Activated gamma-delta T cell treated with Interleukin-2 at 50 U/mL for 16 hours (primary cell): Measurements from ENCODE around the gene TLX1.

Source experiments
- DNase-seq: peaks from one replicate; pipeline ENCODE4 v3.0.0-alpha.2; 2020

Gene TLX1

GRCh38 chr10:101112799-101113594 is 18.1 kb upstream of the TLX1 start:
- no peak for DNase-seq

DNA sequence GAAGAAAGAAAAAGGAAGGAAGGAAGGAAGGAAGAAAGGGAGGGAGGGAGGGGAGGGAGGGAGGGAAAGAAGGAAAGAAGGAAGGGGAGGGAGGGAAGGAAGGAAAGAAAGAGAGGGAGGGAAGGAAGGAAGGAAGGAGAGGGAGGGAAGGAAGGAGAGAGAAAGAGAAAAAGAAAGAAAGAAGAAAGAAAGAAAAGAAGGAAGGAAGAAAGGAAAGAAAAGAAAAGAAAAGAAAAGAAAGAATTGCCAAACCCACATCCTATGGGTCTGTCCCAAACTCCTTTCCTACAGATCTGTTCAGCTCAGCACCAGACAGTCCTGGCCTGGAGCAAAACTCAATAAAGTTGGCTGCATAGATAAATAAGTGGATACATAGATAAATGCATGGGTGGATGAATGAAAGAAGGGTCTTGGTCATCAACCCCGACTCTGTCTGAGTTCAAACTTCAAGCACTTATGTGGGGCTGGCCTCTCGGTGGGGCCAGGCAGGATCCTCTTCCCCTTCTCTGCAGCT is 17.2 kb upstream of the TLX1 start:
- DNase-seq: no peak

GRCh38 chr10:101114646-101115045 is 16.5 kb upstream of the TLX1 start:
- no peak for DNase-seq

DNA sequence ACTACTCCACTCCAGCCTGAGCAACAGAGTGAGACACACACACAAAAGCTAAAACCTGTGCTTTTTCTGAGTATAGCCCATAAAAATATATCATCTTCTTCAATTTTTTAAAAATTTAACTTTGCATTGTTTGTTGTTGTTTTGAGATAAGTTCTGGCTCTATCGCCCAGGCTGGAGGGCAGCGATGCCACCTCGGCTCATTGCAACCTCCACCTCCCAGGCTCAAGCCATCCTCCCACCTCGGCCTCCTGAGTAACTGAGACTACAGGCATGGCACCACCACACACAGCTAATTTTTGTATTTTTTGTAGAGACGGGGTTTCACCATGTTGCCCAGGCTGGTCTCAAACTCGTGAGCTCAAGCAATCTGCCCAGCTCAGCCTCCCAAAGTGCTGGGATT is 14.3 kb upstream of the TLX1 start:
- no peak for DNase-seq

DNA sequence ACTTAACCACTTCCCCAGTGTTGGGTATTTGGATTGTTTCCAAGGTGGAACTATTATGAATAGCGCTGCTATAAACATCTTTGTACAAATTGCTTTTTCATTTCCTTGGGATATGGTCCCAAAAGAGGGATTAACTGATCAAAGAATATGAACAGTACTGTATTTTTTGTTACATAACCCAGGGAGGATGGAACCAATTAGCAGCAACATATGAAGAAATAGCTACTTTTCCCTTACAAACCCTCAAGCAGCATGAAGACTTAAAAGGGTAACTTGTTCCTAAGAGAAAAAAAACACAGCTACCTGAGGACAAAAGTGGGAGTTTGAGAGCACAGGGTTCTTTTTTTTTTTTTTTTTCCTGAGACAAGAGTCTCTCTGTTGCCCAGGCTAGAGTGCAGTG is 13.1 kb upstream of the TLX1 start:
- DNase-seq: no peak

GRCh38 chr10:101120520-101120883 is 10.6 kb upstream of the TLX1 start:
- DNase-seq: no peak

DNA sequence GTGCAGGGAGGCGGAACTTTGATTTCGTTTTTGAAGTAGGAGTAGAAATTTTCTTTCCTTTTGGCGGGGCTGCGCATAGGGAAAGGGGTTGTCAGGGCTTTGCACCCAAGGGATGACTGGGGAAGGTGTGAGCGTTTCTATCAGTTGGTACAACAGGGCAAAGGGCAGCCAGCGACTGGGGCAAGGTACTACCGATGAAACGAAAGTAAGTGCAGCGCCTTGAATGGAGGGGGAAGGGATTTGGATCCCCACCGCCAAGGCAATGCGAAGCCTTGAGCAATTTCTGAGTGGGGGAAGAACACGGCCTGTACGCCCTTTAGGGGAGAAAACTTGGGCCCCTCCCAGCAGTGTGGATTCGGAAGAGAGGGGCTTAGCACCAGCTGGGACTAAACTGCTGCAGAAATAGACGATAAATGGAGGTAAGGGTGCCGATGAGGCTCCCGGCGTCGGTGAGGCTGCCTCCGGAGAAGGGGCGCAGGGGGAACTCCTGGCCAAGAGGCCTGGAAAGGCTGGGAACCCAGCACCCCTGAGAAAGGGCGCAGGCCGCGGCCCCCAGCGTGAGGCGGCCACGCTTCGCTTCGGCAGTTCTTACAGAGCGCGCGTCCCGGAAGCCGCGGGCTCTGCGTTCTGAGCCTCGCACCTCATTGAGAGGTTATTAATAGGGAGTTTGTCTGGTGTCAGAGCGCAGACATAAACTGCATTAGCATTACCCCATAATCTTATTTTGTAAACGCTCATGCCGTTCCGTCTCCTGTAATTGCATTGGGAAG is 10.0 kb upstream of the TLX1 start:
- peak; percentile 33 for DNase-seq

GRCh38 chr10:101121654-101122031 is 9.5 kb upstream of the TLX1 start:
- DNase-seq: no peak

DNA sequence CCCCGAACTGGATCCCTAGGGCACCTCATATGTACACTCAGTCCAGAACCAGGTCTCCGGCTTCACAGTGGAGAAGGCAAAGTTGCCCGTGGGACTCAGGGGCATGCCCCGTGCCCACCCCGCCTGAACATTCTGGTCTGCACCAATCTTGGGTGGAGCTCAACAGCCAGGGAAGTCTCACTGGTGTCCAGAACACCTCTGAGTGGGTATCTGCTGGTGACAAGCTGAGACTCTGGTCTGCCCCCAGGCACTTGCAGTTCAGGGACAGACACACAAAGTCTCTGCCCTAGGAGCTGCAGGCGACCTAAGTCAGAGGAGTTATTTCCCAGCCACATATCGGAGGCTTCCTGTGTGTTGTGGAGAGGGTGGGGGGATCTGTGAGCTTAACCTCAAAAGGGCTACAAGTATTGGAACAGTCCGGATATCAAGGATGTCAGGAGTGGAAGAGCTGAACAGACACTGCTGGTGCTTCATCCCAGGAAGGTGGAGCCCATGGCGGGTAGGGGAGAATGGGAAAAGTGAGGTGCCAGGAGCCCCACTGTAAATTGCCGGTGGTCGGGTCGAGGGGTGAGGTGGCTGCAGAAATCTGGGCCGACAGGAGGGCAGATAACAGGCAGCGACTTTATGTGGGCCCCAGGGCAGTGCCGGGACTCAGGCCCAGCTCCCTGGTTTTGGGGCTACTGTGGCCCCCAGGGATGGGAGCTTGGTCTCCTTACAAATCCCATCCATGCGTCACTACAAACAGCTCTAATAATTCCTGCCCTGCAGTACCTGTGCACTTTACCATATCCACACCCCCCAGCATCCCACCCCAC is 8.6 kb upstream of the TLX1 start:
- no peak for DNase-seq

DNA sequence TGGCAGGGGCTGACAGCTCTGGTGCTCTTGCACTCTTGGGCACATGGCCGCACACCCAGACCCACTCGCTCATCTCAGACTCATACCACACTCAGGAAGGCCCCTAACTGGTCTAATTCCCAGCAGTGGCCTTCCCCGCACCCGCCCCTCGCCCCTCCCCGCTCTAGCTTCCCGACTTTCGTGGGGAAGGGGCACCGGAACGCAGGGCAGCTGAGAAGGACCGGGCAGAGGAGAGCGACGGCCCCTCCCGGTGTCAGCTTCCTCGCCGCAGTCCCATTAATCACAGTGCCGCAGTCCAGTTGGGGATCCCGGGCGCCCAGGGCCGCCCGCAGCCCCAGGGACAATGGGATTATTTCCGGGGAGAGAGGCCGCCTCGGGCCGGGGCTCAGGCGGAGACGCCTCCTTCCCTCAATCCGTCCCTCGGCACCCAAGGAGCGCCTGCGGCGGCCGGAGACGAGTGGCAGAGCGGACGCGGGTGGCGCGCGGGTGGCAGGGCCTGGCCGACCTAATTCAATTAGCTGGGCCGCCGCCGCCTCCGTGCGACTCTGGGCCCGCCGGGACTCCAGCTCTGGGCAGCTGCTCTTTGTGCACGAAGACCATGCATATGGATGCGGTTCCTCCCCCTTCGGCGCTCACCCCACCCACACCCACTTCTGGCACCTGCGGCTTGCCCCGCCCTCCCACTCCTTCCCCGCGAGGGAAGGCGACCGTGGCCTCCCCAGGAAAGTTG is 7.8 kb upstream of the TLX1 start:
- no peak for DNase-seq

- DNase-seq: no peak
Measured at GRCh38 chr10:101123815-101124617, 7.1 kb upstream of the TLX1 start.

GRCh38 chr10:101124933-101125332 is 6.2 kb upstream of the TLX1 start:
- no peak for DNase-seq

DNA sequence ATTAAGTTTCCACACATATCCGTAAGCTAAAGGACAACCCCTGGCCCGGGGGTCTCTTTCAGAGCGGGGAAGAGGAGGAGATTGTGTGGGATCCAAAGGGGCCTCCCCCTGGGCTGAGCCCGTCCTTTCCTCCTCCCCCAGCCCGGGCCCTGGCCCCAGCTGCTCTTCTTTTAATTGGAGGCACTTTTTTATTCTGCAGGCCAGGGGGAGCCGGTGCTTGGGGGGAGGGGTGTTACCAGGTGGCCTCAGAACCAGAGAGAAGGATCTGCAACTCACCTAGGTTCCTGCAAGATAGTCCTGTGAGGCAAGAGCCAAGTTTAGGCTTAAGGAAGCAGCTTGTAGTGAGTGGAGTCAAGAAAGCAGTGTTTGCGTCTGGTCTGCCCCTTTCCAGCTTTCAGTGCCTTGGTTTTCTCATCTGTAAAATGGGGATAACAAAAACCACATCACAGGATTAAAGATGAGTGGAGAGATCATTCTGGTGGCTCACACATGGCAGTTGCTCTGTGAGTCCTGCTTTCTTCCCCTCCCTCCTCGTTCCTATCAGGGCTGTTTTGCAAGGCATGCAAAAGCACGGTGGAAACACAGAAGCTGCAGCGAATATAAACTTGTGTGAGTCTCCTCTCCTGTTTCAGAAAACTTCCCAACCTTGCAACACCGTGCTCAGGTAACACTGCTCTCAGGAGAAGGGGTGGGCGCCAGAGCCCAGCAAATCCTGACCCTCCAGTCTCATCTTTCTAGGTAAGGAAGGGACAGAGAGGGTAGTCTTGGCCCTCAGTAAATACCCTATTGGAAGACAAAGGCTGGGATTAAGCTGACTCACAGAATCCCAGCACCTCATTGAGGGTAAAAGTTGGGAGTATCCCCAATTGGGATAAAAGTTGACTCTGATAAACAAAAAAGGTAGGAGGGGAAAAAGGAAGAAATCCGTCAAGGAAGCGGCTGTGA is 4.1 kb upstream of the TLX1 start:
- no peak for DNase-seq

DNA sequence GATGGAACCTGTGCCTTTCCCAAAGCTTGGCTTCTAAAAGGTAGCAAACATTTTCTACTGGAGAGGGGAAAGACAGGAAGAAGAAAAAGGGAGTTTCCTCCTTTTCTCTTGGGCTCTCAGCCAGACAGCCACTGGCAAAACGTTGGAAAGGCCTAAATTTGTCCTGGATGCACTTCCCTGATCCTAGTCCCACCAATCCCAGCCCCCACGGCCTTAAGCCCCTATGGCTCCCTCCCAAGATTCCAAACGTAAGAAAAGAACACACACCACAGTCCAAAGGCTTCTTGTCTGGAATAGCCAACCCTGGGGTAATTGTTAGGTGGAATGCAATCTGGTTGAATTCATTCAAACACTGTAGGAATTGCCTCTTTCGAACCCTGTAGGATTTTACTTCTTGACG is 959 bp upstream of the TLX1 start:
- DNase-seq: no peak

GRCh38 chr10:101131962-101132635 is 999 bp downstream of the TLX1 start:
- DNase-seq: no peak

DNA sequence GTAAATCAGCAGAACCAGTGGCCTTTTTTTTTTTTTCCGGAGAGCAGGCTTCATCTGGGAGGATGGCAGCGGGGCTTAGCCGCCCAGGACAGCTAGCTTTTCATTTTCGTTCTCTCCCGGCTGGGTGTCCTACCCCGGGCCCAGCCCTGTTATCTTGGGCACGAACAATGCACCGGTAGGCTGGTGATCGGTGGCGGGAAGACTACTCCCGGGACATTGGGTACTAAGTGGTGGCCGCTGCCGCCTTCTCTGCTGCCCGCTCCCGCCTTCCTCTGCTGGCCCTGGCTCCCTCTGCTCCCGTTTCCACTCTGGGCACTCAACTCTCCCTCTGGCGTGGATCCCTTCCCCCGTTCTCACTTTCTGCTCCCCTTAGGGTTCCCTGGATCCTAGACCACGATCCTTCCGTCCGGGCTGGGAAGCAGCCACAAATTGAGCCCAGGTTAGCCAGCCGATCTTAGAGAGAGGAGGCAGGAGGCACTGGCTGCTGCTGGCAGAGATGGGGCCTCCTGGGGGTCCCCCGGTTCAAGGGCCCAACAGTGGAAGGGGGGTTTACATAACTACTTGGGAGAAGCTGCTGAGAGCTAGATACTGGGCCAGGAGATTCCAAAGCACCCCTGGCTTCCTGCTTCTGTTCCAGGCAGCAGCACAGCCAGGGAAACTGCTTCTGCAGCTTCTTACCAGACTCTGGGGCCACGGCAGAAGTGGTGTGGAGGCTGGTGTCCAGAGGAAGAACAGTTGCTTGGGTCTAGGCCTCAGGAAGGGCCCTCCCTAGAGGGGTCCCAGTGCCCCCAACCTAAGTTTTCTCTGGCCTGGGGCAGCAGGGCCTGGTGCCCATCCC is 1.8 kb downstream of the TLX1 start:
- no peak for DNase-seq

- DNase-seq: no peak
Measured at GRCh38 chr10:101133489-101134298, 2.6 kb downstream of the TLX1 start.
